Endothelial cell of umbilical vein (primary cell): Measurements from ENCODE around the gene RASL10B. TPM values are rescaled to one million over a fixed set of nuclear protein-coding genes. Genes with fewer than 3 reads are reported as not detected.

Experiments used
- BruUV-seq: library from RNA; stranded (reverse); fragments of 400-500 nt; replicated peaks from 2 replicates; lab custom pipeline; 2021; lab: Mats Ljungman, UMichigan
- CTCF ChIA-PET: fragments of 300-600, 350-600 bp; sonication (Branson Sonifier 250); formaldehyde crosslinking; loops from one replicate; lab custom pipeline; 2021; ENCODE audit warnings: antibody characterized with exemption, inconsistent platforms; lab: Charles Lee
- POLR2A ChIA-PET: fragments of 300-600, 350-600 bp; sonication (Branson Sonifier 250); formaldehyde crosslinking; loops from one replicate; lab custom pipeline; 2021; ENCODE audit warnings: antibody characterized with exemption, inconsistent platforms; lab: Charles Lee
- DNase-seq: peaks from one replicate; pipeline ENCODE4 v3.0.0-alpha.2; 2011; ENCODE audit warnings: low read depth, low spot score
- FAIRE-seq: peaks from 2 replicates; lab custom pipeline; 2011; peaks lifted over from hg19 to GRCh38; lab: Jason Lieb, UNC
- H2AFZ ChIP-seq: 2 replicates; pipeline ENCODE4 v1.6.0; 2012; ENCODE audit warnings: low read depth, low read length, control low read depth, inconsistent platforms
- H3K27ac ChIP-seq: 2 replicates; pipeline ENCODE4 v1.5.1; 2011; ENCODE audit warnings: low read depth, mild to moderate bottlenecking, control low read depth, low read length, moderate library complexity; ENCODE audit not compliant: insufficient read depth
- H3K27me3 ChIP-seq, 2 experiments: 2 replicates each; pipeline versions ENCODE4 v1.6.0 to v1.6.1; 2011; ENCODE audit warnings: low read length in 2 of 2, mixed read lengths in 1 of 2; ENCODE audit not compliant: control insufficient read depth in 2 of 2, insufficient read depth in 2 of 2
- H3K36me3 ChIP-seq, 2 experiments: 2 replicates in 1 of 2; 3 replicates in 1 of 2; pipeline ENCODE4 v1.5.1; 2011; ENCODE audit warnings: low read length in 2 of 2, mild to moderate bottlenecking in 1 of 2, moderate library complexity in 1 of 2; ENCODE audit not compliant: control insufficient read depth in 2 of 2, insufficient read depth in 2 of 2; ENCODE audit errors: extremely low read depth in 1 of 2
- H3K4me1 ChIP-seq: 3 replicates; pipeline ENCODE4 v1.5.1; 2011; ENCODE audit warnings: mild to moderate bottlenecking, low read length; ENCODE audit not compliant: control insufficient read depth, insufficient read depth; ENCODE audit errors: extremely low read depth
- H3K4me2 ChIP-seq: 2 replicates; pipeline ENCODE4 v1.6.1; 2011; ENCODE audit warnings: low read length, control low read depth, mixed read lengths; ENCODE audit not compliant: insufficient read depth
- H3K4me3 ChIP-seq, 3 experiments: fragments of 200-600 bp in 1 of 3; sonication (generic), shearing (Covaris generic) in 1 of 3; replicated peaks in 1 of 3; 2 replicates each; pipeline ENCODE4 v1.5.1; 2011 to 2016; ENCODE audit warnings: control low read depth in 3 of 3, low read length in 3 of 3, mild to moderate bottlenecking in 2 of 3, inconsistent platforms in 1 of 3, low read depth in 1 of 3, moderate library complexity in 1 of 3; ENCODE audit not compliant: insufficient read depth in 1 of 3
- H3K79me2 ChIP-seq: 2 replicates; pipeline ENCODE4 v1.6.0; 2012; ENCODE audit warnings: low read length, inconsistent platforms; ENCODE audit not compliant: control insufficient read depth, insufficient read depth
- H3K9ac ChIP-seq: replicated peaks from 2 replicates; pipeline ENCODE3; 2011; ENCODE audit warnings: low read length, control low read depth; ENCODE audit not compliant: insufficient read depth; ENCODE audit errors: extremely low read depth
- H3K9me1 ChIP-seq: replicated peaks from 3 replicates; pipeline ENCODE4 v1.6.0; 2011; ENCODE audit warnings: mild to moderate bottlenecking, low read length; ENCODE audit not compliant: control insufficient read depth, insufficient read depth; ENCODE audit errors: extremely low read depth
- H3K9me3 ChIP-seq: replicated peaks from 2 replicates; pipeline ENCODE4 v1.5.1; 2012; ENCODE audit warnings: low read length, inconsistent platforms; ENCODE audit not compliant: control insufficient read depth, insufficient read depth
- H4K20me1 ChIP-seq: replicated peaks from 2 replicates; pipeline ENCODE3; 2011; ENCODE audit warnings: mild to moderate bottlenecking, low read length; ENCODE audit not compliant: control insufficient read depth, insufficient read depth; ENCODE audit errors: extremely low read depth
- EZH2 ChIP-seq: IDR thresholded peaks from 2 replicates; pipeline ENCODE4 v1.6.1; 2012; ENCODE audit warnings: borderline replicate concordance, low read depth, mild to moderate bottlenecking, moderate library complexity, low read length, inconsistent platforms; ENCODE audit not compliant: severe bottlenecking
- FOS ChIP-seq: IDR thresholded peaks from 2 replicates; pipeline ENCODE4 v1.6.1; 2011; ENCODE audit warnings: mild to moderate bottlenecking, low read length, moderate library complexity, borderline replicate concordance; ENCODE audit not compliant: insufficient read depth
- GATA2 ChIP-seq: IDR thresholded peaks from 2 replicates; pipeline ENCODE4 v1.7.0; 2011; ENCODE audit warnings: low read depth, mild to moderate bottlenecking, moderate library complexity, mixed read lengths, low read length; ENCODE audit not compliant: insufficient read length, insufficient read depth
- JUN ChIP-seq: IDR thresholded peaks from 2 replicates; pipeline ENCODE4 v1.6.1; 2011; ENCODE audit warnings: borderline replicate concordance, low read depth; ENCODE audit not compliant: insufficient read length, insufficient read depth
- MYC ChIP-seq: IDR thresholded peaks from one replicate; pipeline ENCODE4 v1.6.1; 2011; ENCODE audit warnings: mild to moderate bottlenecking, low read depth, low read length
- POLR2A ChIP-seq: IDR thresholded peaks from 2 replicates; pipeline ENCODE4 v1.6.1; 2012; ENCODE audit warnings: low read depth, mild to moderate bottlenecking, control low read depth, low read length
- POLR2AphosphoS5 ChIP-seq: IDR thresholded peaks from 2 replicates; pipeline ENCODE4 v1.6.1; 2012; ENCODE audit warnings: low read depth, mild to moderate bottlenecking, control low read depth, low read length, moderate library complexity; ENCODE audit not compliant: insufficient read depth
- dilution Hi-C: fragments of 300-500 bp; cut with MboI; formaldehyde crosslinking; loops from one replicate; pipeline ENCODE4 v1.15.0; 2019; ENCODE audit warnings: low sequenced_read_pairs; ENCODE audit not compliant: extremely low pct_ligation_motif_present
- intact Hi-C: fragments of 100-400 bp; cut with micrococcal nuclease; formaldehyde crosslinking; loops from one replicate; pipeline ENCODE4 v1.10.0; 2022
- polyA plus RNA-seq, 4 experiments: library from polyadenylated mRNA; depleted of rRNA in 3 of 4; stranded (reverse) in 3 of 4; unstranded in 1 of 4; fragments of >200 nt; gene quantifications; 2 replicates each; pipeline versions ENCODE4 v1.2.1 to v1.2.3, GENCODE V29; 2011 to 2012; ENCODE audit warnings: missing spikeins in 1 of 4
- total RNA-seq: library from RNA; stranded (reverse); gene quantifications from 2 replicates; pipeline ENCODE4 v1.2.3, GENCODE V29; 2021
- TF ChIP-seq, protein P1 (sequence below), 2 donors: IDR thresholded peaks; 1 replicate in 1 of 2; 2 replicates in 1 of 2; pipeline ENCODE4 v1.5.1; 2011; ENCODE audit warnings: low read length in 2 of 2, mild to moderate bottlenecking in 2 of 2, moderate library complexity in 2 of 2, control low read depth in 1 of 2, inconsistent platforms in 1 of 2, low read depth in 1 of 2; ENCODE audit not compliant: insufficient read depth in 1 of 2; ENCODE audit errors: extremely low read depth in 1 of 2
- TF ChIP-seq, protein P2 (sequence below): IDR thresholded peaks from 2 replicates; pipeline ENCODE4 v1.6.1; 2011; ENCODE audit not compliant: insufficient read depth, insufficient read length

The RASL10B gene
- total and polyA plus RNA-seq, 2 donors (not counting 3 experiments of a cell fraction or from before 2014, with no cell fraction given) = 0.19 to 0.71 TPM

DNA sequence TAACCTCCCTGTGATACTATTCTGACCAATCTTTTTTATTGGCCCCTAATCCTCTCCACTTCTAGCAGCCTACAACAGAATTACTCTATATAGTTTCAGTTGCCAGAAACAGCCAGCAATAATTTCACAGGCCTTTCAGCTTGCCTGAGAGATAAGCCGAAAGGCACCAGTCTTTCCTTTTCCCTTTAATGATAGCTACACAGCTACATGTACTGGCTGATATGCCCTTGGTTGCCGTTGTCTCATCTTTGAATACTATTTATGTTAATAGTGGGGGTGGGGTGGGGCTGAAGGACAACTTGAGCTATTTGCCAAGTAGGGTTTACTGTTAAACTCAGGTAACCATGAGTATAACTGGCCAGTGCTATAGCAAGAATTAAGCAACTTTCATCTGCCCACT, 35.8 kb upstream of the RASL10B start:
- peaks cover 9% of the 10 kb centered on the region in 2 experiments for H3K36me3 ChIP-seq
- H3K9me1 ChIP-seq = no peaks in the 10 kb centered on the region
- ChIA-PET POLR2A (no interaction called here), CTCF (interaction anchor here (1.3 kb wide), 1 partner anchor 18 kb away, joined by 4 read pairs; no protein-coding TSS in a partner anchor)
- dilution Hi-C loops = no loop called here
- no peak overlapping the region for H3K9ac ChIP-seq
- no peaks in the 10 kb centered on the region for H3K9me3 ChIP-seq
- no peak overlapping the region for H3K4me2 ChIP-seq
- no peak overlapping the region for H3K4me3 ChIP-seq
- no peak overlapping the region for H3K27ac ChIP-seq
- H4K20me1 ChIP-seq = no peaks in the 10 kb centered on the region
- DNase-seq = no peak
- no TSS peak for BruUV-seq
- intact Hi-C loops = no loop called here
- no peaks in the 10 kb centered on the region for H3K4me1 ChIP-seq
- FAIRE-seq = no peak
- H3K79me2 ChIP-seq = no peaks in the 10 kb centered on the region
- TF ChIP-seq EZH2 (no peak), FOS (no peak), MYC (no peak), JUN (no peak), POLR2AphosphoS5 (no peak), POLR2A (no peak), GATA2 (no peak)
- TF ChIP-seq, protein P1, sequence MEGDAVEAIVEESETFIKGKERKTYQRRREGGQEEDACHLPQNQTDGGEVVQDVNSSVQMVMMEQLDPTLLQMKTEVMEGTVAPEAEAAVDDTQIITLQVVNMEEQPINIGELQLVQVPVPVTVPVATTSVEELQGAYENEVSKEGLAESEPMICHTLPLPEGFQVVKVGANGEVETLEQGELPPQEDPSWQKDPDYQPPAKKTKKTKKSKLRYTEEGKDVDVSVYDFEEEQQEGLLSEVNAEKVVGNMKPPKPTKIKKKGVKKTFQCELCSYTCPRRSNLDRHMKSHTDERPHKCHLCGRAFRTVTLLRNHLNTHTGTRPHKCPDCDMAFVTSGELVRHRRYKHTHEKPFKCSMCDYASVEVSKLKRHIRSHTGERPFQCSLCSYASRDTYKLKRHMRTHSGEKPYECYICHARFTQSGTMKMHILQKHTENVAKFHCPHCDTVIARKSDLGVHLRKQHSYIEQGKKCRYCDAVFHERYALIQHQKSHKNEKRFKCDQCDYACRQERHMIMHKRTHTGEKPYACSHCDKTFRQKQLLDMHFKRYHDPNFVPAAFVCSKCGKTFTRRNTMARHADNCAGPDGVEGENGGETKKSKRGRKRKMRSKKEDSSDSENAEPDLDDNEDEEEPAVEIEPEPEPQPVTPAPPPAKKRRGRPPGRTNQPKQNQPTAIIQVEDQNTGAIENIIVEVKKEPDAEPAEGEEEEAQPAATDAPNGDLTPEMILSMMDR (IDR thresholded peaks at IDR 0.05; ENCODE audit: extremely low read depth in 1 of 2, insufficient read depth in 1 of 2, low read depth in 1 of 2, low read length in 2 of 2) = no peak
- TF ChIP-seq, protein P2, sequence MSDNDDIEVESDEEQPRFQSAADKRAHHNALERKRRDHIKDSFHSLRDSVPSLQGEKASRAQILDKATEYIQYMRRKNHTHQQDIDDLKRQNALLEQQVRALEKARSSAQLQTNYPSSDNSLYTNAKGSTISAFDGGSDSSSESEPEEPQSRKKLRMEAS = no peak
- no peak overlapping the region for H2AFZ ChIP-seq
- no peaks in the 10 kb centered on the region for H3K27me3 ChIP-seq
